Neural cell (in vitro differentiated cells): Measurements from ENCODE around the gene APBA1. TPM values are rescaled to one million over a fixed set of nuclear protein-coding genes. Genes with fewer than 3 reads are reported as not detected.

Source experiments
- H2AFZ ChIP-seq: fragments of 200-600, 300-800 bp; sonication (generic), shearing (Covaris generic); 2 replicates; pipeline ENCODE4 v1.6.0; 2014; ENCODE audit warnings: low read depth, mild to moderate bottlenecking, antibody characterized with exemption, low read length, moderate library complexity
- H3F3A ChIP-seq: fragments of 200-600 bp; shearing (Covaris generic); 2 replicates; pipeline ENCODE4 v1.6.1; 2016; ENCODE audit warnings: mild to moderate bottlenecking, moderate library complexity, mixed read lengths, antibody characterized with exemption, low read length; ENCODE audit not compliant: insufficient read depth, poor library complexity, severe bottlenecking
- H3K27ac ChIP-seq: fragments of 200-600, 300-800 bp; sonication (generic), shearing (Covaris generic); 2 replicates; pipeline ENCODE4 v1.5.1; 2014; ENCODE audit warnings: mild to moderate bottlenecking, low read length, moderate library complexity
- H3K27me3 ChIP-seq: fragments of 300-800, 200-600 bp; sonication (generic), shearing (Covaris generic); 2 replicates; pipeline ENCODE4 v1.6.0; 2014; ENCODE audit warnings: mild to moderate bottlenecking, low read depth, low read length, moderate library complexity; ENCODE audit not compliant: insufficient read depth
- H3K36me3 ChIP-seq: fragments of 300-800, 200-600 bp; sonication (generic), shearing (Covaris generic); 2 replicates; pipeline ENCODE4 v1.5.1; 2014; ENCODE audit warnings: mild to moderate bottlenecking, antibody characterized with exemption, low read length, moderate library complexity; ENCODE audit not compliant: insufficient read depth
- H3K4me2 ChIP-seq: fragments of 300-800, 200-600 bp; sonication (generic), shearing (Covaris generic); 2 replicates; pipeline ENCODE4 v1.6.0; 2014; ENCODE audit warnings: mild to moderate bottlenecking, low read length
- H3K4me3 ChIP-seq: fragments of 300-800, 200-600 bp; sonication (generic), shearing (Covaris generic); 2 replicates; pipeline ENCODE4 v1.5.1; 2014; ENCODE audit warnings: mild to moderate bottlenecking, low read length, moderate library complexity
- H3K79me2 ChIP-seq: fragments of 200-600 bp; shearing (Covaris generic); replicated peaks from 2 replicates; pipeline ENCODE4 v1.6.0; 2014; ENCODE audit warnings: mild to moderate bottlenecking, low read length, moderate library complexity; ENCODE audit not compliant: insufficient read depth
- H3K9ac ChIP-seq: fragments of 300-800, 200-600 bp; sonication (generic), shearing (Covaris generic); 2 replicates; pipeline ENCODE4 v1.6.1; 2016; ENCODE audit warnings: mild to moderate bottlenecking, low read length, mixed read lengths
- H3K9me2 ChIP-seq: fragments of 200-600 bp; shearing (Covaris generic); 2 replicates; pipeline ENCODE4 v1.6.1; 2016; ENCODE audit warnings: mild to moderate bottlenecking, low read length, mixed read lengths; ENCODE audit not compliant: insufficient read depth
- H3K9me3 ChIP-seq: fragments of 200-600, 300-800 bp; sonication (generic), shearing (Covaris generic); 2 replicates; pipeline ENCODE4 v1.6.1; 2016; ENCODE audit warnings: mild to moderate bottlenecking, mixed run types, low read length, moderate library complexity, mixed read lengths
- H4K20me1 ChIP-seq: fragments of 200-600 bp; shearing (Covaris generic); 2 replicates; pipeline ENCODE4 v1.6.1; 2016; ENCODE audit warnings: mild to moderate bottlenecking, mixed run types; ENCODE audit not compliant: insufficient read depth
- CTCF ChIP-seq: fragments of 450-650 bp; IDR thresholded peaks from 2 replicates; pipeline ENCODE4 v1.5.1; 2014; ENCODE audit warnings: antibody characterized with exemption, mild to moderate bottlenecking, moderate library complexity; ENCODE audit not compliant: poor library complexity, severe bottlenecking
- EP300 ChIP-seq: fragments of 450-650 bp; conservative IDR thresholded peaks from 2 replicates; pipeline ENCODE4 v1.6.1; 2014; ENCODE audit warnings: antibody characterized with exemption, mild to moderate bottlenecking, moderate library complexity; ENCODE audit not compliant: poor library complexity, severe bottlenecking
- EZH2 ChIP-seq: fragments of 200-600, 300-800 bp; shearing (Covaris generic), sonication (generic); IDR thresholded peaks from 2 replicates; pipeline ENCODE4 v1.6.1; 2014; ENCODE audit warnings: antibody characterized with exemption, low read length, borderline replicate concordance, mild to moderate bottlenecking; ENCODE audit not compliant: insufficient read depth, poor library complexity, severe bottlenecking
- MXI1 ChIP-seq: fragments of 450-650 bp; conservative IDR thresholded peaks from 2 replicates; pipeline ENCODE4 v1.6.1; 2014; ENCODE audit warnings: antibody characterized with exemption, mild to moderate bottlenecking; ENCODE audit not compliant: poor library complexity, severe bottlenecking
- POLR2AphosphoS5 ChIP-seq: IDR thresholded peaks from 2 replicates; pipeline ENCODE4 v1.6.1; 2012
- RAD21 ChIP-seq: fragments of 450-650 bp; conservative IDR thresholded peaks from 2 replicates; pipeline ENCODE4 v1.6.1; 2014; ENCODE audit warnings: antibody characterized with exemption, mild to moderate bottlenecking, moderate library complexity
- REST ChIP-seq: IDR thresholded peaks from 2 replicates; pipeline ENCODE4 v1.6.1; 2012; ENCODE audit warnings: borderline replicate concordance
- SMC3 ChIP-seq: fragments of 450-650 bp; conservative IDR thresholded peaks from 2 replicates; pipeline ENCODE4 v1.6.1; 2014; ENCODE audit warnings: antibody characterized with exemption, mild to moderate bottlenecking, moderate library complexity; ENCODE audit not compliant: poor library complexity
- TAF1 ChIP-seq: IDR thresholded peaks from 2 replicates; pipeline ENCODE4 v1.6.1; 2012; ENCODE audit warnings: low read depth
- polyA plus RNA-seq: library from polyadenylated mRNA; depleted of rRNA; stranded (reverse); fragments of >200 nt; gene quantifications from 2 replicates; pipeline ENCODE4 v1.2.3, GENCODE V29; 2014

APBA1 gene
- polyA plus RNA-seq, 1 donor from 2014 or later = 10.9 TPM

- H3K79me2 ChIP-seq = no peaks in the 10 kb centered on the region
- H3K27ac ChIP-seq = no peak overlapping the region
- no peaks in the 10 kb centered on the region for H3K27me3 ChIP-seq
- no peak overlapping the region for H2AFZ ChIP-seq
- no peaks in the 10 kb centered on the region for H3K9me2 ChIP-seq
- H3K9ac ChIP-seq = no peak overlapping the region
- no peaks in the 10 kb centered on the region for H3K9me3 ChIP-seq
- H3F3A ChIP-seq = no peaks in the 10 kb centered on the region
- H4K20me1 ChIP-seq = no peaks in the 10 kb centered on the region
- TF ChIP-seq SMC3 (no peak), TAF1 (no peak), REST (no peak), EP300 (no peak), MXI1 (no peak), CTCF (no peak), POLR2AphosphoS5 (no peak), EZH2 (no peak), RAD21 (no peak)
- no peaks in the 10 kb centered on the region for H3K36me3 ChIP-seq
- H3K4me2 ChIP-seq = no peak overlapping the region
- no peak overlapping the region for H3K4me3 ChIP-seq
Observed at GRCh38 chr9:69633716-69634115, 38.5 kb downstream of the APBA1 start.

GRCh38 chr9:69632768-69633167, 39.4 kb downstream of the APBA1 start:
- Histone ChIP-seq H3F3A (no peaks in the 10 kb centered on the region), H4K20me1 (no peaks in the 10 kb centered on the region), H3K27ac (no peak overlapping the region), H3K36me3 (no peaks in the 10 kb centered on the region), H3K9me3 (no peaks in the 10 kb centered on the region), H3K9ac (no peak overlapping the region), H3K9me2 (no peaks in the 10 kb centered on the region), H3K4me2 (no peak overlapping the region), H3K4me3 (no peak overlapping the region), H3K79me2 (no peaks in the 10 kb centered on the region), H3K27me3 (no peaks in the 10 kb centered on the region), H2AFZ (no peak overlapping the region)
- TF ChIP-seq RAD21 (no peak), EZH2 (no peak), EP300 (no peak), SMC3 (no peak), POLR2AphosphoS5 (no peak), REST (no peak)
